SU-DHL-6 (cell line): ENCODE measurements around the gene PFKL.

Source experiments
- H2AFZ ChIP-seq: fragments of 200-600 bp; sonication (generic); 2 replicates; pipeline ENCODE4 v1.6.1; 2014; ENCODE audit warnings: low read depth, mild to moderate bottlenecking, moderate library complexity, mixed read lengths, antibody characterized with exemption, low read length; ENCODE audit not compliant: severe bottlenecking
- H3F3A ChIP-seq: fragments of 200-600 bp; shearing (Covaris generic); 2 replicates; pipeline ENCODE4 v1.6.0; 2016; ENCODE audit warnings: antibody characterized with exemption, mild to moderate bottlenecking; ENCODE audit not compliant: insufficient read depth
- H3K27ac ChIP-seq: fragments of 200-600 bp; sonication (generic); 2 replicates; pipeline ENCODE4 v1.5.1; 2016; ENCODE audit warnings: low read depth, mild to moderate bottlenecking, low read length, moderate library complexity, mixed read lengths
- H3K27me3 ChIP-seq: fragments of 200-600 bp; sonication (generic), shearing (Covaris generic); 2 replicates; pipeline ENCODE4 v1.6.0; 2014; ENCODE audit warnings: mild to moderate bottlenecking, low read length
- H3K36me3 ChIP-seq: fragments of 200-600 bp; sonication (generic); 2 replicates; pipeline ENCODE4 v1.6.1; 2014; ENCODE audit warnings: mild to moderate bottlenecking, low read length, mixed read lengths
- H3K4me2 ChIP-seq: fragments of 300-600, 200-600 bp; shearing (Covaris generic), sonication (generic); 2 replicates; pipeline ENCODE4 v1.6.0; 2014; ENCODE audit warnings: low read length, low read depth, mild to moderate bottlenecking; ENCODE audit not compliant: poor library complexity, severe bottlenecking
- H3K4me3 ChIP-seq: fragments of 200-600 bp; sonication (generic); 2 replicates; pipeline ENCODE4 v1.5.1; 2014; ENCODE audit warnings: antibody characterized with exemption, low read length, mild to moderate bottlenecking, mixed read lengths; ENCODE audit not compliant: insufficient read depth, poor library complexity, severe bottlenecking
- H3K79me2 ChIP-seq: fragments of 200-600 bp; sonication (generic); 2 replicates; pipeline ENCODE4 v1.6.1; 2014; ENCODE audit warnings: mild to moderate bottlenecking, low read length, moderate library complexity; ENCODE audit not compliant: insufficient read depth
- H3K9ac ChIP-seq: fragments of 200-600 bp; sonication (generic); 2 replicates; pipeline ENCODE4 v1.7.0; 2014; ENCODE audit warnings: mild to moderate bottlenecking, low read length
- H3K9me2 ChIP-seq: fragments of 200-600 bp; sonication (generic); replicated peaks from 2 replicates; pipeline ENCODE4 v1.6.1; 2014; ENCODE audit warnings: low read length; ENCODE audit not compliant: insufficient read depth
- H3K9me3 ChIP-seq: fragments of 200-600 bp; sonication (generic); 2 replicates; pipeline ENCODE4 v1.6.1; 2014; ENCODE audit warnings: low read length, mixed read lengths; ENCODE audit not compliant: insufficient read depth
- H4K20me1 ChIP-seq: fragments of 200-600 bp; sonication (generic); 2 replicates; pipeline ENCODE4 v1.6.1; 2014; ENCODE audit warnings: low read depth, mild to moderate bottlenecking, antibody characterized with exemption, low read length, moderate library complexity, mixed read lengths
- EZH2phosphoT487 ChIP-seq: fragments of 200-600 bp; sonication (generic), shearing (Covaris generic); conservative IDR thresholded peaks from 2 replicates; pipeline ENCODE4 v1.6.1; 2018; ENCODE audit warnings: mild to moderate bottlenecking, antibody characterized with exemption, low read length, moderate library complexity, mixed read lengths
- TF ChIP-seq, protein P1 (sequence below): fragments of 200-600 bp; sonication (generic); IDR thresholded peaks from one replicate; pipeline ENCODE4 v1.5.1; 2017; ENCODE audit warnings: antibody characterized with exemption, mild to moderate bottlenecking, low read length, moderate library complexity; ENCODE audit not compliant: insufficient read depth, poor library complexity, severe bottlenecking

PFKL gene

DNA sequence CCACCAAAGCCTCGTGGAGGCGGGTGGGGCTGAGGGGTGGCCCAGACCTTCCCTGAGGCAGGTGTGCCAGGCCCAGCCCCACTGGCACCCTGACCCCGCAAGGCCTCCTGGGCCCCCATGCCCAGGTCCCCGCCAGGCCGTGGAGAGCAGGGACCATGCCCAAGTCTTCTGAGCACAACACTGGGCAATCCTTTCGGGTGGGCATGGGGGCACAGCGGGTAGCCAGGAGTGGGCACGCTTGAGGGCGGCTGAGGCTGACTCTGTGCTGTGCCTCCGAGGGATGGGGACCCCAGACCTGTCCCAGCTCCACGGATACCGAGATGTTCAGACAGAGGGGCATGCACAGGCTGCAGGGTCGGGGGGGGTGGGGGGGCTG is 26.4 kb downstream of the PFKL start:
- Histone ChIP-seq H3K27ac (no peak overlapping the region), H3K4me2 (no peak overlapping the region), H2AFZ (no peak overlapping the region), H3K9me3 (no peaks in the 10 kb centered on the region), H3K9me2 (no peaks in the 10 kb centered on the region), H3K79me2 (no peaks in the 10 kb centered on the region), H3K36me3 (no peaks in the 10 kb centered on the region), H3F3A (no peaks in the 10 kb centered on the region), H3K27me3 (no peaks in the 10 kb centered on the region), H3K9ac (no peak overlapping the region), H4K20me1 (no peaks in the 10 kb centered on the region), H3K4me3 (no peak overlapping the region)
- TF ChIP-seq EZH2phosphoT487, result no peak
- TF ChIP-seq, protein P1, sequence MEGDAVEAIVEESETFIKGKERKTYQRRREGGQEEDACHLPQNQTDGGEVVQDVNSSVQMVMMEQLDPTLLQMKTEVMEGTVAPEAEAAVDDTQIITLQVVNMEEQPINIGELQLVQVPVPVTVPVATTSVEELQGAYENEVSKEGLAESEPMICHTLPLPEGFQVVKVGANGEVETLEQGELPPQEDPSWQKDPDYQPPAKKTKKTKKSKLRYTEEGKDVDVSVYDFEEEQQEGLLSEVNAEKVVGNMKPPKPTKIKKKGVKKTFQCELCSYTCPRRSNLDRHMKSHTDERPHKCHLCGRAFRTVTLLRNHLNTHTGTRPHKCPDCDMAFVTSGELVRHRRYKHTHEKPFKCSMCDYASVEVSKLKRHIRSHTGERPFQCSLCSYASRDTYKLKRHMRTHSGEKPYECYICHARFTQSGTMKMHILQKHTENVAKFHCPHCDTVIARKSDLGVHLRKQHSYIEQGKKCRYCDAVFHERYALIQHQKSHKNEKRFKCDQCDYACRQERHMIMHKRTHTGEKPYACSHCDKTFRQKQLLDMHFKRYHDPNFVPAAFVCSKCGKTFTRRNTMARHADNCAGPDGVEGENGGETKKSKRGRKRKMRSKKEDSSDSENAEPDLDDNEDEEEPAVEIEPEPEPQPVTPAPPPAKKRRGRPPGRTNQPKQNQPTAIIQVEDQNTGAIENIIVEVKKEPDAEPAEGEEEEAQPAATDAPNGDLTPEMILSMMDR, result no peak

DNA sequence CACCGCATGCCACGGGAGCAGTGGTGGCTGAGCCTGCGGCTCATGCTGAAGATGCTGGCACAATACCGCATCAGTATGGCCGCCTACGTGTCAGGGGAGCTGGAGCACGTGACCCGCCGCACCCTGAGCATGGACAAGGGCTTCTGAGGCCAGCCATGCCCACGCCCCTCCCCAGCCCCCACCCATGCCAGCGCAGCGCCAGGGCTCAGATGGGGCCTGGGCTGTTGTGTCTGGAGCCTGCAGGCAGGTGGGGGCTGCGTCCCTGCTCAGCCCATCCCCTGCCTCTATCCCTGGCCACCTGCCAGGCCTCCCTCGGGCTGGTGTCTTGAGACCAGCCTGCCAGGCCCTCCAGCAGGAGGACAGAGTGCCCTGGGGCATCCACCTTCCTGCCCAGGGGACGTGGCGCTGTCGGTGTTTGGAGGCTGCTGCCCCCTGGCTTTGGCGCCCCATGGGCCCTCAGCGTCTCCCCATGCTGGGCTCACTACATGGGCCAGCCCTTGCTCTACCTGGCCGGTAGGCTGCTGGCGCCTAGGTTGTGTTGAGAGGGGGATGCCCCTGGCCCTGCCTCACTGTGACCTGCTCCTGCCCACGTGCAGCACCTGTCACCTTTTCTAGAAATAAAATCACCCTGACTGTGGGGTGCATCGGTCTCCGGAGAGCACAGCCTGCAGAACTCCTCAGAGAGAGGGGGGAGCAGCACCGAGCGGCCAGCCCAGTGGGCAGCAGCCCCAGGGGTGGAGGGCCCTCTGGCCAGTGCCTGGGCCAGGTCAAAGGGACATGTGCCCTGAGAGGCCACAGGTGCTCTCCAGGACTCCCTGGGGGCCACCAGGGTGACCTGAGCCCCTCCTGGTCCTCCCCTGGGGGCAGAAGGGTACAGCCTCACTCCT is 27.1 kb downstream of the PFKL start:
- Histone ChIP-seq H3K4me3 (no peak overlapping the region), H4K20me1 (no peaks in the 10 kb centered on the region), H3K27me3 (no peaks in the 10 kb centered on the region), H2AFZ (no peak overlapping the region), H3K4me2 (no peak overlapping the region), H3K9me3 (no peaks in the 10 kb centered on the region), H3F3A (no peaks in the 10 kb centered on the region), H3K9me2 (no peaks in the 10 kb centered on the region), H3K9ac (no peak overlapping the region), H3K36me3 (no peaks in the 10 kb centered on the region), H3K27ac (no peak overlapping the region), H3K79me2 (no peaks in the 10 kb centered on the region)
- TF ChIP-seq, protein P1, result no peak
- TF ChIP-seq EZH2phosphoT487, result no peak

DNA sequence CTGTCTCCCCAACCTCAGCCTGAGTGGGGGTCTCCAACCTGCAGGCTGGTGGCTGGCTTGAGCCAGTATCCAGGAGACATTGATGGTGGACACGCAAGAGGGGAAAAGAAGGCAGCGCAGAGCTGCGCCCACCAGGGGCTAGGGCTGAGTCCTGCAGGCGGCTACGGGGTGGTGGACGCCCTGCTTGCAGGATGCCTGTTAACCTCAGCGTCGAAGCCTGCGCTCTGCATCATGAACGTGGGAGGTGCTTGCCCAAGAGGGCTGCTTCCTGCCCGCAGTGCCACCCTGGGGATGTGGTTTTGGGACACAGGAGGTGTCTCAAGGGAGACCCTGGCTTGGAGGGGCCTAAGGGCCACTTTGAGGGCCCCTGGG is 27.7 kb downstream of the PFKL start:
- Histone ChIP-seq H3K27ac (no peak overlapping the region), H3K4me3 (no peak overlapping the region), H3K79me2 (no peaks in the 10 kb centered on the region), H2AFZ (no peak overlapping the region), H3K4me2 (no peak overlapping the region), H3F3A (no peaks in the 10 kb centered on the region), H3K36me3 (no peaks in the 10 kb centered on the region), H4K20me1 (no peaks in the 10 kb centered on the region), H3K9me2 (no peaks in the 10 kb centered on the region), H3K9ac (no peak overlapping the region), H3K27me3 (no peaks in the 10 kb centered on the region), H3K9me3 (no peaks in the 10 kb centered on the region)
- TF ChIP-seq, protein P1, result no peak
- no peak for TF ChIP-seq EZH2phosphoT487
